Ishikawa (cell line): Measurements from ENCODE around the gene SNORC.
A peak's percentile ranks its signal among the peaks of the same experiment; 100 is the strongest.

Source experiments
- CEBPB ChIP-seq: IDR thresholded peaks from 2 replicates; pipeline ENCODE4 v1.6.1; 2012
- CREB1 ChIP-seq: IDR thresholded peaks from 2 replicates; pipeline ENCODE4 v1.6.1; 2012; ENCODE audit warnings: low read depth
- EGR1 ChIP-seq: IDR thresholded peaks from 2 replicates; pipeline ENCODE4 v1.6.1; 2012
- EP300 ChIP-seq: IDR thresholded peaks from 2 replicates; pipeline ENCODE4 v1.6.1; 2012; ENCODE audit warnings: borderline replicate concordance
- FOXM1 ChIP-seq: IDR thresholded peaks from 2 replicates; pipeline ENCODE4 v1.6.1; 2012; ENCODE audit warnings: low read depth, borderline replicate concordance
- MAX ChIP-seq: IDR thresholded peaks from 2 replicates; pipeline ENCODE4 v1.6.1; 2012
- NFIC ChIP-seq: IDR thresholded peaks from 2 replicates; pipeline ENCODE4 v1.6.1; 2012
- RAD21 ChIP-seq: IDR thresholded peaks from 2 replicates; pipeline ENCODE4 v1.6.1; 2012; ENCODE audit warnings: low read depth
- REST ChIP-seq: IDR thresholded peaks from 2 replicates; pipeline ENCODE4 v1.6.1; 2012; ENCODE audit warnings: low read depth, mild to moderate bottlenecking
- TAF1 ChIP-seq: IDR thresholded peaks from 2 replicates; pipeline ENCODE4 v1.6.1; 2012; ENCODE audit warnings: low read depth, mild to moderate bottlenecking
- TCF12 ChIP-seq: IDR thresholded peaks from 2 replicates; pipeline ENCODE4 v1.6.1; 2012; ENCODE audit warnings: low read depth
- TEAD4 ChIP-seq: IDR thresholded peaks from 2 replicates; pipeline ENCODE4 v1.6.1; 2012
- USF1 ChIP-seq: IDR thresholded peaks from 2 replicates; pipeline ENCODE4 v1.6.1; 2012
- YY1 ChIP-seq: IDR thresholded peaks from 2 replicates; pipeline ENCODE4 v1.6.1; 2012; ENCODE audit warnings: low read depth
- ZBTB7A ChIP-seq: IDR thresholded peaks from 2 replicates; pipeline ENCODE4 v1.6.1; 2012; ENCODE audit warnings: low read depth

SNORC gene

GRCh38 chr2:232888839-232889529 is 18.9 kb downstream of the SNORC start:
- TF ChIP-seq NFIC (no peak), CEBPB (no peak), EP300 (no peak), REST (no peak), YY1 (no peak), EGR1 (no peak), TAF1 (no peak), ZBTB7A (no peak), CREB1 (no peak), RAD21 (no peak), FOXM1 (no peak), TCF12 (no peak), MAX (no peak), TEAD4 (no peak), USF1 (no peak)

GRCh38 chr2:232889876-232890401 is 19.9 kb downstream of the SNORC start:
- TF ChIP-seq TCF12 = no peak
- no peak for TF ChIP-seq TAF1
- TF ChIP-seq EP300 = no peak
- no peak for TF ChIP-seq NFIC
- no peak for TF ChIP-seq MAX
- TF ChIP-seq YY1 = no peak
- TF ChIP-seq REST = no peak
- TF ChIP-seq RAD21 = no peak
- TF ChIP-seq CEBPB = no peak
- TF ChIP-seq TEAD4 = no peak
- TF ChIP-seq ZBTB7A = no peak
- TF ChIP-seq EGR1 = no peak
- TF ChIP-seq USF1 = no peak
- no peak for TF ChIP-seq CREB1
- no peak for TF ChIP-seq FOXM1

GRCh38 chr2:232890536-232890895 is 20.5 kb downstream of the SNORC start:
- TF ChIP-seq TCF12 (no peak), REST (no peak), ZBTB7A (0 out of 2 replicates have a peak, but pooled peaks have one; percentile 27)

GRCh38 chr2:232890896-232891601 is 21.0 kb downstream of the SNORC start:
- TF ChIP-seq USF1 = peak; percentile 96
- TF ChIP-seq RAD21 = peak; percentile 43; the same call in 1 of the 2 replicates
- no peak; the same call in 1 of the 2 replicates for TF ChIP-seq CEBPB
- peak; percentile 65; the same call in 1 of the 2 replicates for TF ChIP-seq YY1
- TF ChIP-seq EGR1 = 0 out of 2 replicates have a peak, but pooled peaks have one; percentile 13
- no peak for TF ChIP-seq REST
- TF ChIP-seq MAX = peak; percentile 88
- peak; percentile 85 for TF ChIP-seq TCF12
- TF ChIP-seq NFIC = peak; percentile 58
- TF ChIP-seq TAF1 = no peak; the same call in 1 of the 2 replicates
- TF ChIP-seq EP300 = peak; percentile 81
- TF ChIP-seq TEAD4 = peak; percentile 88
- 0 out of 2 replicates have a peak, but pooled peaks have one; percentile 47 for TF ChIP-seq ZBTB7A
